ENCODE measurements around the gene IL1RAP.

Gene IL1RAP

GRCh38 chr3:190655933-190656332, 142.0 kb downstream of the IL1RAP start:
- TF ChIP-seq POLR2A (IDR thresholded peaks at IDR 0.05; ENCODE audit: extremely low read depth, insufficient read length) (no peak), CTCF (IDR thresholded peaks at IDR 0.05; ENCODE audit: low read depth, low read length) (no peak), MYC (IDR thresholded peaks at IDR 0.05; ENCODE audit: low read depth, low read length) (no peak)
- TF ChIP-seq, protein P1, sequence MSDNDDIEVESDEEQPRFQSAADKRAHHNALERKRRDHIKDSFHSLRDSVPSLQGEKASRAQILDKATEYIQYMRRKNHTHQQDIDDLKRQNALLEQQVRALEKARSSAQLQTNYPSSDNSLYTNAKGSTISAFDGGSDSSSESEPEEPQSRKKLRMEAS (IDR thresholded peaks at IDR 0.05; ENCODE audit: low read depth, low read length) = no peak

GRCh38 chr3:190658106-190658505, 144.2 kb downstream of the IL1RAP start:
- TF ChIP-seq, protein P1 (IDR thresholded peaks at IDR 0.05; ENCODE audit: low read depth, low read length) = no peak
- no peak for TF ChIP-seq CTCF (IDR thresholded peaks at IDR 0.05; ENCODE audit: low read depth, low read length)
- TF ChIP-seq POLR2A (IDR thresholded peaks at IDR 0.05; ENCODE audit: extremely low read depth, insufficient read length) = no peak
- no peak for TF ChIP-seq MYC (IDR thresholded peaks at IDR 0.05; ENCODE audit: low read depth, low read length)

More at GRCh38 chr3:190655933-190656332, 142.0 kb downstream of the IL1RAP start:
- no peak overlapping the region for H3K4me3 ChIP-seq (ENCODE audit: low read depth, low read length)
- DNase-seq (ENCODE audit: low read depth) = no peak

DNA sequence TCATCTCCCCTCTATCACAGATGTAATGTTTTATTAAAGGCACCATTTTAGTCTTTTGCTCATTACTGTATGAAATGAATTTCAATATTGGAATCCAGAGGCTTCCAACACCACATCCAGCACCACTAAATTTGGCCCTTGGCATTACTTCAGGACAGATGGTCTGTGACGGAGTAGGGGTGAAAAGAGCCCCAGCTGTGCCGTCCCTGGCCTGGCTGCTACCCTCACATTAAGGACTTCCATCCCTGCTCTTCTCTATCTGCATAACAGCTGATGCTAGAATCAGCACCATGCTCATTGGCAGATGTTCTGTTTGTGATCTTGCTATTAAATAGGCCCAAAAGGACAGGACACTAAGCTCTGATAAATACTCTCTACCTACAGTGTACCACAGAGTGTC, 152.9 kb downstream of the IL1RAP start:
- no peak for DNase-seq (ENCODE audit: low read depth)
- no peak overlapping the region for H3K4me3 ChIP-seq (ENCODE audit: low read depth, low read length)
- TF ChIP-seq MYC (IDR thresholded peaks at IDR 0.05; ENCODE audit: low read depth, low read length) (no peak), CTCF (IDR thresholded peaks at IDR 0.05; ENCODE audit: low read depth, low read length) (no peak), POLR2A (IDR thresholded peaks at IDR 0.05; ENCODE audit: extremely low read depth, insufficient read length) (no peak)
- TF ChIP-seq, protein P1 (IDR thresholded peaks at IDR 0.05; ENCODE audit: low read depth, low read length) = no peak

More at GRCh38 chr3:190658106-190658505, 144.2 kb downstream of the IL1RAP start:
- H3K4me3 ChIP-seq (ENCODE audit: low read depth, low read length) = no peak overlapping the region
- no peak for DNase-seq (ENCODE audit: low read depth)

DNA sequence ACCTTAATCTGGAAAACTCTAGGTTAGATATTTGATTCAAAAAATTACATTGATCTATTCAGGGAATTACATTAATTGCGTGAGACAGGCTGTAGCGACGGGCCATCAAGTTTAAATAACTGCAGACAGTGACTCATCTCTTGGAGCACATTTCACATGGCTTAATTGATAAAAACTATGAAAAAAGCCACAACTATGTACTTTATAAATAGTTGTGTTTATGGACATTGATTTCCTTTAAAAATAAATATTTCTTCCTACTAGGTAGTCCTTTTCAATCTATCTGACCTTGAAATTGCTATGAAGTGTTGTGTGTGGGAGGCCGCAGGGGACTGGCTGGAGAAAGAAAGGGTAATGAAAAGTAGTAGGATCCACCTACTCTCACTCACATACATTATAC, 157.8 kb downstream of the IL1RAP start:
- no peak overlapping the region for H3K4me3 ChIP-seq (ENCODE audit: low read depth, low read length)
- TF ChIP-seq MYC (IDR thresholded peaks at IDR 0.05; ENCODE audit: low read depth, low read length) (no peak), CTCF (IDR thresholded peaks at IDR 0.05; ENCODE audit: low read depth, low read length) (no peak), POLR2A (IDR thresholded peaks at IDR 0.05; ENCODE audit: extremely low read depth, insufficient read length) (no peak)
- TF ChIP-seq, protein P1 (IDR thresholded peaks at IDR 0.05; ENCODE audit: low read depth, low read length) = no peak
- no peak for DNase-seq (ENCODE audit: low read depth)

- no peak overlapping the region for H3K4me3 ChIP-seq (ENCODE audit: low read depth, low read length)
- no peak for DNase-seq (ENCODE audit: low read depth)
Observed at GRCh38 chr3:190673148-190673547, 159.3 kb downstream of the IL1RAP start.

More at GRCh38 chr3:190673148-190673547, 159.3 kb downstream of the IL1RAP start:
- TF ChIP-seq, protein P1 (IDR thresholded peaks at IDR 0.05; ENCODE audit: low read depth, low read length) = no peak
- TF ChIP-seq MYC (IDR thresholded peaks at IDR 0.05; ENCODE audit: low read depth, low read length) = no peak
- TF ChIP-seq CTCF (IDR thresholded peaks at IDR 0.05; ENCODE audit: low read depth, low read length) = no peak
- no peak for TF ChIP-seq POLR2A (IDR thresholded peaks at IDR 0.05; ENCODE audit: extremely low read depth, insufficient read length)
